Measurements from ENCODE around the gene SARS1.
"Not testable (repeated sequence)": the region's sequence is repeated elsewhere in the genome, so short reads cannot be mapped to it uniquely, and the experiment has no call there.

The SARS1 gene

DNA sequence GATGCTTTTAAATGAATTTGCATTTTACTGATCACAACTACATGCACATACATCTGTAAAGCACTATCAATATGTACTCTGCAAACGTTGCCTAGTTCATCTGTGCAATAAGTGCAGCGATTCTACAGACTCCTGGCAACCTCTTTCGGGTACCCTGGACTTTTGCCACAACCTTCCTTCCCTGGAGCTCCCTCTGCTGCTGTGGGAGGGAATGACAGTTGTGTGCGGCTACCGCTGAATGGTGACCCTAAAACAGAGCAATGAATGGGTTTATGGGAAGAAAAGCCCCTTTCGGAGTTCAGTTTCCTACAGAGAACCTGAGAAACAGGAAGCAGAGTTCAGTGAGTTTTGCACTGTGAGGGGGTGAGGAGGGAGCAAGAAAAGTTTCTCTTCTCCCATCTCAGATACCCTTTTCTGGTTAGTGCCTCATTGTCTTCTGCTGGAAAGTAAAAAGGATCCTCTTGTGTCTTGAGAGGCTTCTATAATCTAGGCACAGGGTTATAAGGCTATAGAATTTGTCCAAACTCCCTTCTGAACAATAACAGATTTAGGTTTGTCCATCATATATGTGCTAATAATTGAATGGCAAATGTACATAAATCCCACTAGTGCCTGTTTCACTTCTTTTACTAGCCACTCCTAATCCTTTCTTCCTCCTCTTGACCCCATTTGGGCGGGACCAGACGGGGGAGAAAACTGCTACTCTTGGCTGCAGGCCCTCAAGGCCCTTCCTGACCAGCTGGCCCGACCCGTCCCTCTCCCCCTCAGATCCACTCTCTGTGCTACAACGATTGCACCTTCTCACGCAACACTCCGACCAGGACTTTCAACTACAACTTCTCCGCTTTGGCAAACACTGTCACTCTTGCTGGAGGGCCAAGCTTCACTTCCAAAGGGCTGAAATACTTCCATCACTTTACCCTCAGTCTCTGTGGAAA is 19.8 kb upstream of the SARS1 start:
- DNase-seq (ENCODE audit: low spot score): peak; percentile 79

DNA sequence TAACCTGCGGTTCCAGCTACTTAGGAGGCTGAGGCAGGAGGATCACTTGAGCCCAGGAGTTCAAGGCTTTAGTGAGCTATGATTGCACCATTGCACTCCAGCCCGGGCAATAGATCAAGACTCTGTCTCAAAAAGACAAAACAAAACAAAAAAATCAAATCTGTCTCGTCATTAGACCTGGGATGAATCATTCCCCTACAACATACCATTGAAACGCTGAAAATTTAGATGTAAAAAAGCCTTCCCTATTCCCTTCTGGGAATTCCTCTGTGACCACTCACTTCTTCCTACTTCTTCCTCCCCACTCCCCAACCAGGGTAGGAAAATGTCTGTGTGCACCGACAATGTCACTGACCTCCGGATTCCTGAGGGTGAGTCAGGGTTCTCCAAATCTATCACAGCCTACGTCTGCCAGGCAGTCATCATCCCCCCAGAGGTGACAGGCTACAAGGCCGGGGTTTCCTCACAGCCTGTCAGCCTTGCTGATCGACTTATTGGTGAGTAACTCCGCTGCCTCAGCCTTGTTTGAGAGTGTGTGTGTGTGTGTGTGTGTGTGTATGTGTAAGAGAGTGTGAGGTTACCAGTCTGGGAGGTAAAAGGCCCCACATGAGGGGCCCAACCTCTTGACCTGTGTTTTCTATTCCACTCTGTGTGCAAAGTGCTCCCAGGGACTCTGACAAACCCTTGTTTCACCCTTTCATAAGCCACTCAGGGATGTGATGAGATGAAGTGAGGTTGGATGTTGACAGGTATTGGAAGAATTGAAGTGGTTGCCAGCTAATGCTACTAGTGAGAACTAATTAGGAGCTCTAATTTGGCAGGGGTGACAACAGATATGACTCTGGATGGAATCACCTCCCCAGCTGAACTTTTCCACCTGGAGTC is 16.3 kb upstream of the SARS1 start:
- DNase-seq (ENCODE audit: low spot score): no peak

DNA sequence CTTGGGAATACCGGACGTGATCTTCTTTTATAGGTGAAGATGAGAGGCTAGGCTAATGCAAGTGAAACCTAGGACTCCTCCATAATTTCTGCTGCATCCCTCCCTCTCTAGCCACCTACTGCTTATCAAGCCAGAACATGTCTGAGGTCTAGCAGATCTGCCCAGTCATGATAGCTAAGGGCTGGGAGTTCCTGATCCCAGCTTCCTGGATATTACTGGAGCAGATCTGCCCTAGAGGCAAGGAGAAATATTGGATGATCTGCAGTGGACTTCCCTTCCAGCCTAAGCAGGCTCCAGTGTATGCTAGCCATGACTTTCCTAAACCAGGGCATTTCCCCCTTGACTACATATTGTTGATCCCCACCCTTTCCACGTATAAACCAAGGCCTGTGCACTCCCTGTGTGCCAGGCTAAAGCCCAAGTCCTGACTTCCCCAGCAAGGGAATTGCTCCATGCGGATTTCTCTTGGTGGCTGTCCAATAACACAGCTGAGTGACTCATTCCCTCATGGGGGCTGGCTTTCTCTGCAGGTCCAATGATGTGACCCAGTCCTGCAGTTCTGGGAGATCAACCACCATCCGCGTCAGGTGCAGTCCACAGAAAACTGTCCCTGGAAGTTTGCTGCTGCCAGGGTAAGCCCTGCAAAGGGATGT is 15.5 kb upstream of the SARS1 start:
- no peak for DNase-seq (ENCODE audit: low spot score)

DNA sequence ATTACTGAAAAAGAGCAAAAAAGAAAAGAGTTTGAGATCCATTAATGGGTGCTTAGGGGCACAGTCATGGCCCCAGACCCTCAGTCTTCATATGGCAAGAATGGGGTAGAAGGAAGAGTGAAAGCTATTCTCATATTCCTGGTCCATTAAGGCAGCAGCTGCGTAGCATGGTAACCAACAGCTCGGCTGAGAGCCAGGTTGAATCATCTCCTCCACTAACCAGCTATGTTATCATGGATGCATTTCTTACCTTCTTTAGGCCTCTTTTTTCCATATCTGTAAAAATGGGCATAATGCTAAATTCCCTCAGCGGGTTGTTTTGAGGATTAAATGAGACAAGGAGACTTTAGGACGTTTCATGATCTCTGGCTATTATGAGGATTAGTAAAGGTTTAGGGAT is 15.0 kb upstream of the SARS1 start:
- no peak for DNase-seq (ENCODE audit: low spot score)

DNA sequence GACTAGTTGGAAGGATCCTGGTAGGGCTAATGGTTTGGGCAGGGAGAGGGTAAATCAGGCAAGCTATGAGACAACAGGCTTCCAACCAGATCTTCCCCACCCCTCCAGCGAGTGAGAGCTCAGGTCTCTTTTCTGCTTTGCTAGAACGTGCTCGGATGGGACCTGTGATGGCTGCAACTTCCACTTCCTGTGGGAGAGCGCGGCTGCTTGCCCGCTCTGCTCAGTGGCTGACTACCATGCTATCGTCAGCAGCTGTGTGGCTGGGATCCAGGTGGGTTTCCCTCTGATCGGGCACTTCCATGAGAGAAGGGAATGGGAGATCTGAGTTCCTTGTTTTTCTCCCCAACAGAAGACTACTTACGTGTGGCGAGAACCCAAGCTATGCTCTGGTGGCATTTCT is 14.0 kb upstream of the SARS1 start:
- no peak for DNase-seq (ENCODE audit: low spot score)

DNA sequence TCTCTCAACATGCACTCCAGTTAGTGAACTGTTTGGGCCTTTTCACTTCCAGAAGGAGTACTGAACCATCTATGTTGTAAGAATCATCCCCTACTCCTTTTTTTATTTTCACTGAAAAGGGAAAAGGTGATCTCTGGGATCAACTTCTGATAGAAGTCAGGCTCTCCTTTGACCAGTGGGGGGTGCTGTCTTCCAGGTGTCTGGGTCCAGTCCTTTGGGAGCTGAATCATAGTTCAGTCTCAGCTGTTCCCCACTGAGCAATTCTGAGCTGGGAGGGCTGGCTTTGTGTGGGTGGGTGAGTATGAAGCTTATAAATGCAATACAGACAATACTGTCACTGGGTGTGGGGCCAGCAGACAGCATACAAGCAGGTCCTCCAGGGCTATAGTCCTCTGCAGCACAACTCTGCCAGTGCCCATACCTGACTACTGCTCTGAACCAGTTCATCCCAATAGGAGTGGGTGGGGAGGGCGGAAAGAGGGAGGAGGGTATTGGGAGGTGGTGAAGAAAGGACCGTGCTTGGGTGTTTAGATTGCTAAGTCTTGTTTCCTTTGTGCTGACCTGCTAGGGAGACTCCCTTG is 12.5 kb upstream of the SARS1 start:
- peak; percentile 75 for DNase-seq (ENCODE audit: low spot score)

DNA sequence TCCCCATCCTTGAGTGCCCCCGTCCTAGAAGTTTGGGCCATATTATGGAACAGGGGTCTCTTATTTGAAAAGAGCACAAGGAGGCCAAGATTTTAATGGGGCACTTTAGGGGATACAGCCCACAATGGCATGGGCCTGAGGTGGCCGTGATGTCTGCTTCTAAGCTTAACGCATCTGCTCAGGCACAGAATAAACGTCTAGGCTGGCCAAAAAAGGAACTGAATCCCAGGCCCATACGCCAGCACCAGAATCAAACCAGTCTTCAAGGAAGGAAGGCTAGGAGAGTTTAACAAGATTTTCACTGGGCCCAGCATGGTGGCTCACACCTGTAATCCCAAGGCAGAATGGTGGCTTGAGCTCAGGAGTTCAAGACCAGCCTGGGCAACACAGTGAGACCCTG is 9.2 kb upstream of the SARS1 start:
- no peak for DNase-seq (ENCODE audit: low spot score)

DNA sequence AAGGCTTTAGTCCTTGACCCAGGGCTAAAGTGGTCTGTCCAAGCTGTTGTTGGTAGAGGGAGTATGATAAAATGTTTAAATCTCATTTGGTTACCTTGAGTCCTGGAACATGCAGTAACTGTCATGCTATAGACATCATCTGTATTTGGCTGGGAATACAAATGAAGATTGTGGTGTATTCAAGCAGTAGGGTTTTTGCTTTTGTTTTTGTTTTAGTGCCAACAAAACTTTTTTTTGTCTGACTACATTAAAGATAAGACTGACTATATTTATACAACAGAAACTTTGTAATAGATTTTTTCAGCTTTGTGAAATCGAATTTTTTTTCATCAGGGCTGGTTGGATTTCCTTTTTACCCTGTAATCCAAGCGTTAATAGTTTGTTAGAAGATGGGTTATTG is 7.4 kb upstream of the SARS1 start:
- no peak for DNase-seq (ENCODE audit: low spot score)

DNA sequence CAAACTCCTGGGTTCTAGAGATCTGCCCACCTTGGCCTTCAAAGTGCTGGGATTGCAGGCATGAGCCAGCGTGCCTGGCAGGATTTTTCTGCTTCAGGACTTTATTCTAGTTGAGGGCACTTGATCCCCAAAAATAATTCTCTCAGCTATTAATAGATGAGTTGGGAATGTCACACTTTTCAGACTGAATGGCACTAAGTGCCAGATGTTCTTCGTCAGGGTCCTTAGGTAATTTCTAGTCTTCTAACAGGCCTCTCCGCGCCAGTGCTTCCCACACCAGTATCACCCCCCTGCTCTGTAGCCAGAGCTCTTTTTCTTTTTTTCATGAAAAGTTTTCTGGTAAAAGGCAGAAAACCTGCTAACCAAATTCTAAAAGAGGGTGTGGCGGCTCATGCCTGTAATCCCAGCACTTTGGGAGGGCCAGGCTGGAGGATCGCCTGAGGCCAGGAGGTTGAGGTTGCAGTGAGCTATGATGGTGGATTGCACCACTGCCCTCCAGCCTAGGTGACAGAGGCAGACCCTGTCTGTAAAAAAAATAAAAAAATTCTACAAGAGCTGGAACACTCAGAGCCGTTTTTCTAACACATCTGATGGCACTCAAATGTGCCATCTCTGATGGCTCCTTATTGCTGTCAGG is 6.1 kb upstream of the SARS1 start:
- no peak for DNase-seq (ENCODE audit: low spot score)

DNA sequence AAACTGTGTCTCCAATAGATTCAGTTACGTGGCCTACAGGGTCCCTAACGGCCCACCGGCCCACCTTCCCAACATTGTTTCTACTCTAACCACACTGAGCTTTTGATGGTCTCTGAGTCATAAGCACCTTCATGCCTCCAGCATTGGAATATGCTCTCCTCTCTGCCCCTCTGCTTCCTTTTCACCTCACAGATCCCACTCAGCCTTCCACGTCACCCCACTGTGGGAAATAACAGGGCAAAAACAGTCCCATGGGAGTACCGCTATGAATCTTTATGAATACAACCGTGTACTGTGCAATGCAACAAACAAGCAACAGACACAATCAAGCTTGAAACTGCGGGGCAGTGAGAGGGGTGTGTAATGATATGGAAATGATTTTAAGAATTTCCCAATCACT is 5.3 kb upstream of the SARS1 start:
- no peak for DNase-seq (ENCODE audit: low spot score)

DNA sequence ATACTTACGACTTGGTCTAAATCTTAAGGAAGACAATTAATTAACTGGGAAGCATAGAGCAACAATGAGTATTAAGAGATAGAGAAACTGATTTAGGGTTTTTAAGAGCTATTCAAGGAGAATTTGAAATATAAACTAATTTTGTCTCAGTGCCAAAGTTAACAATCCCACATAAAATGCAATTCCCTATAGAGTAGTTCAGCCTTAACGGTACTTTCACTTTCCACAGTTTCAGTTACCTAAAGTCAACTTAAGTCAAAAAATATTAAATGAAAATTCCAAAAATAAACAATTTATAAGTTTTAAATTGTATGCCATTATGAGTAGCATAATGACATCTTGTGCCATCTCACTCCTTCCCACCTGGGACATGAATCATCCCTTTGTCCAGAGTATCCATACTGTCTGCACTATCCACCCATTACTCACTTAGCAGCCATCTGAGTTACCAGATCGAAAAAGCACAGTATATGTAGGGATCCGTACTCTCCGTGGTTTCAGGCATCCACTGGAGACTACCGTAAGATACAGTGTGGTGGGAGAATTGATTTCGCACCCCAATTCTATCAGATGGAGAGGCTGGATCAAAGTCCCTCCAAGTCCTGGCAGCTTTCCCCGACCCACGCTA is 4.8 kb upstream of the SARS1 start:
- no peak for DNase-seq (ENCODE audit: low spot score)

DNA sequence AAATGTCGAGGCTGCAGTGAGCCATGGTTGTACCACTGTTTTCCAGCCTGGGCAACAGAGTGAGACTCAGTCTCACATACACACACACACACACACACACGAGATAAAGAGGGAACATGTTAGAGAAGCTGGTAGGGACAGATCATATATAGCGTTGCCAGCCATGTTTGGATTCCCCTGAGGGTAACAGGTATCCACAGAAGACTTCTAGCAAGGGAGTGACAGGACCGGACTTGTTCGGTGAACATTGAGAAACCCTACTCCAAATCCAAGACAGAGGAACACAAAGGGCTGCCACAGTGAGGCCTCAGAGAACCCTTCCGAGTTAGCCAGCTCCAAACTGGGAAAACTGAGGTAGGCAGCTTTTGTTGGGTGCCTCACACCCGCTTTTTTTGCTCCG is 3.7 kb upstream of the SARS1 start:
- no peak for DNase-seq (ENCODE audit: low spot score)

DNA sequence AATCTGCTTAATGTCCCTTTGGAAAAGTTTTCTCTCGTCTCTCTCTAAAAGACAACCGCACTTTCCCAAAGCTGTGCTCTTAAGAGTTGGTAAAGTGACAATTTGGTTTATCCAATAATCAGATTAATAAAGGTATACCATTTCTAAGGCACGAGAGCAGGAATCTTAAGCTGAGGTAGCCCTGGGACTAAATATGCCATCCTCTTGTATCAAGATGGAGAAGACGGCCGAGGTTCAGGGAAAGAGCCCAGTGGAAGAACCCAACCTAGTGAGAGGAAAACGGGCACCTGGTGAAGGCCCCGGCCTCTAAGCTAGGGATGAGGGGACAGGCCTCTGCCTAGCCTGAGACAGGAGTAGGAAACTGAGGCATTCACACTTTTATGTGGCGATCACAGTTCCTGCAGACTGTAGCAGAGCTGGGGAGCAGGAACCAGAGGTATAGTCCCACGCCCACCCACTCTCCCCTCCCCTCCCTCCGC is 334 bp upstream of the SARS1 start:
- no peak for DNase-seq (ENCODE audit: low spot score)

DNA sequence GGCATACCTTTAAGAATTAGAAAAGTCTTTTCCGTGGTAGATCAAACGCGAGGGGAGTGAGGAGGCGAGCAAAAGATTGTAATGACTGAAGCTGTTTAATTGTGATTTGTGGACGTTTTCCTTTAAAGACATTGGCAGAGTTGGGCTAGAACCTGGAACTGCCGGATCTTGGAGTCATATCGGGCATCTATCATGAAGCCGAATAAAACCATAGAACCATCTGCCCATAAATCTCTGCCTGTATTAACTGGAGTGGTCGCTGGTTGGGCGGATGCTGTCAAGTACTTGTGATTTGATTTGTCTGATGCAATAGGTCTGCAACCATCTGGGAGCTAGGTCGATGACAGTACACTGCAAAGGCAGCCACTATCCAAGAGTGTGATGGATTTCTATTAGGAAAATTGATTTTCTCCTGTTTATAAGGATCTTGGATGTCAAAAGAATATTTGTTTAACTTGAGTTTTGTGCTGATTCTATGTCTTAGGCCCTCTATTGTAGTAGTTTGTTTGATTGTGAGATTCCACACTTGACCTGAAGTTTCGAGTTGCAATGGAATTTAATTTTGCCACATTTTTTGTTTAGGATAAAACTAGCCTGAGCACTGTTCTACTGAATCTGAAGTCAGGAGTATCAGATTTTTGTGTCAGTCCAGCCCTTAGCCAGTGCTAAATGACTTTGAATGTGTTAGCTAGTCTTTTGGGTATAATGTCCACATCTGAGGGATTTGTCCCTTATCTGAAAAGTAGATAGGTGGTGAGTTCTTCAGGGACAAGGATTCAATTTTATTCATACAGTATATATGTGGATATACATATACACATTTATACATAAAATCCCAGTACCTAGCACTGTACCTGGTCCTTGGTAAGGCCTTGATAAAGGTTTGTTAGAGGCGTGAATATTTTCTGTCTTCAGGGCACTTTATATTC is 1.2 kb downstream of the SARS1 start:
- peak; percentile 72 for DNase-seq (ENCODE audit: low spot score)

DNA sequence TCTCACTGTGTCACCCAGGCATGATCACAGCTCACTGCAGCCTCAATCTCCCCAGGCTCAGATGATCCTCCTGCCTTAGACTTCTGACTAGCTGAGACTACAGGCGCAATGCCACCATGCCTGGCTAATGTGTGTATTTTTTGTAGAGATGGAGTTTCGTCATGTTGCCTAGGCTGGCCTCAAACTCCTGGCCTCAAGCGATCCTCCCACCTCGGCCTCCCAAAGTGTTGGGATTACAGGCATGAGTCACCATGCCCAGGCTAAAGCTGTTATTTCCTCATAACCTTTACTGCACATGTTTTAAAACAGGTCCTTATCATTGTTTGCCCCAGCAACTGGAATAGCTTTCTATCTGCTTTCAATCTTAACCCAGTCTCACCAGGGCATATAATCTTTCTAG is 2.9 kb downstream of the SARS1 start:
- no peak for DNase-seq (ENCODE audit: low spot score)

DNA sequence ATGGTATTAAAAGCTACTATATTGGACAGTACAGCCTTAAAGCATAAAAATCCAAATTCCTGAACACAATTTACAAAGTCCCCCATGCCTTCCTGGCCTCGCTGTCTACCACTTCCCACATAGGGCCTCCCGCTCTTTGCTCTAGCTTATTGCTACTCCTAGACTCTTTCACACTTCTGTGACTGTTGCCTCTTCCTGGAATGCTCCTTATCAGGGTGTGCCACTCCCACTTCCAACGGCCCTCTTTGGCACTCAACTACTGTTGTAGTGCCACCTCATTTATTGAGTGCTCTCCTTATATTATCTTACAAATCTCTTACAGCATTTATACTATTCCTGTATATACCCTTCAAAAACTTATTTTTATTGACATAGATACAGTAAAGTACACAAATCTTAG is 4.8 kb downstream of the SARS1 start:
- DNase-seq (ENCODE audit: low spot score): no peak

DNA sequence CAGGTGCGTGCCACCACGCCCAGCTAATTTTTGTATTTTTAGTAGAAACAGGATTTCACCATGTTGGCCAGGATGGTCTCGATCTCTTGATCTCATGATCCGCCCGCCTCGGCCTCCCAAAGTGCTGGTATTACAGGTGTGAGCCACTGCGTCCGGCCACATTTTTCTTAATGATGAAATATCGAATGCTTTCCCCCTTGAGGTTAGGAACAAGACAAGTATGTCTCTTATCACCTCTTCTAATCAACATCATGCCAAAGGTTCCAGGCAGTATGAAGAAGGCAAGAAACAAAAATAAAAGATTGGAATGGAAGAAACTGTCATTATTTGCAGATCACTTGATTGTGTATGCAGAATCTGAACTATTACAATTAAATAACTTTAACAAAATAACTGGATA is 7.5 kb downstream of the SARS1 start:
- not testable (repeated sequence) for DNase-seq (ENCODE audit: low spot score)

DNA sequence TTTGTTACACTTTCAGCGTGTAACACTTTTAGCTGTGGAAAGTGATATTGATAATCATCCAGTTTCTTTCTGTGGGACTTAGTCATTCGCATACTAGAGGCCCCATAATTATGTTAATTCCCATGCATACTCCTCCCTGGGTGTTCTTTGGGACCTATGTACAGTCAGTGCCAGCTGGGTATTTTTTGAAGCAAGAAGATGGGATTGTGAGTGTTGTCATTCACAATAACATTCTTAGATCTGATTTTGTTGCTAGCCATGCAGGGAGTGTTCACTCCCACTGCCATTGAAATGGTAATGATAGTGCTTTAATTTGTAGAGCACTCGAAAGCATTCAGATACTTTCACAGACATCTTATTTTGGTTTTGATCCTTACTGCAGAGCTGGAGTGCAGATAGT is 11.6 kb downstream of the SARS1 start:
- no peak for DNase-seq (ENCODE audit: low spot score)

DNA sequence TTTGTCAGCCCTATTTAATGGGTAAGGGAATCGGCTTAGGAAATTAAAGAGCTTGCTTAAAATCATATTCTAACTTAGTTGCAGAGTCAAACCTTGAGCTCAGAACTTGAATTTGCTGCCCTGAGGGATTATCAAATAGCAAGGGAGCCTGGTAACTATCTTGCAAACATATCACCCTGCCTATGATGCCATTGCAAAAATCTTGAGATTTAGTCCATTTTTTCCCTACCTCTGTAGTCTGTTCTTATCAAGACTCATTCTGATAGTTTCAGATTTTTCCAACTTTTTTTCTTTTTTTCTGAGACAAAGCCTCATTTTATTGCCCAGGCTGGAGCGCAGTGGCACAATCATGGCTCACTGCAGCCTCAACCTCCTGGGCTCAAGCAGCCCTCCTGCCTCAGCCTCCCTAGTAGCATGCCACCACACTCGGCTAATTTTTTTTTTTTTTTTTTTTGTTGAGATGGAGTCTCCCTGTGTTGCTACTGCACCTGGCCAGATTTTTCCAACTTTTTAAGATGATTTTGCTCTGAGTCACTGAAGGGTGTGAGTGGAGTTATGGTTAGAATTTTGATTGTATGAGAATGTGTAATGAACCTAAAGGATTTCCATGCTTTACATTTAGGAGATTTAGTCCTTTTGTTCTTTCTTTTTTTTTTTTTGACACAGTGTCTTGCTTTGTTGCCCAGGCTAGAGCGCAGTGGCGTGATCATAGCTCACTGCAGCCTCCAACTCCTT is 12.2 kb downstream of the SARS1 start:
- DNase-seq (ENCODE audit: low spot score): no peak
